ENCODE results near the gene DYRK2. TPM values are rescaled to one million over a fixed set of nuclear protein-coding genes. Genes with fewer than 3 reads are reported as not detected.
"Not testable (repeated sequence)": the region's sequence is repeated elsewhere in the genome, so short reads cannot be mapped to it uniquely, and the experiment has no call there.

The DYRK2 gene
- total RNA-seq, 1 experiment from 2014 or later: 24.5 TPM

- DNase-seq (ENCODE audit: low read depth): peak; percentile 85
Measured at GRCh38 chr12:67671419-67671818, 22.9 kb downstream of the DYRK2 start.

DNA sequence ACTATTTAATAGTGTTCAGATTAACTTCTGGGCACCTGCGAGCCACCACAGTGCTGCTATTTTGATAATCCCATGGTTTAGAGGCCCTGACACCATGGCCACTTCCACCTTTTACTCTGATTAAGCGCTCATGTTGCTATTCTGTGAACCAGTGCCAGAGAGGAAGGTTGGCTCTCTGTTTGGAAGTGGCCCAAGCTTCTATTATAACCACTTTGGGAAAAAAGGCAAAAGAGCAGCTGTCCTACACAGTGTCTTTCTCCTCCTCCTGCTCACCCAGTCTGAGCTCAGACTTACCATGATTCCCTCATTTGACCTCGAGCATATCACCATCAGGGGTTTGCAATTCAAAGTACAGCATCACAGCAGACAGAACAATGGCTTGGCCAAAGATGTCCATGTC is 23.3 kb downstream of the DYRK2 start:
- DNase-seq (ENCODE audit: low read depth): peak; percentile 77

GRCh38 chr12:67672507-67672906 is 24.0 kb downstream of the DYRK2 start:
- not testable (repeated sequence) for DNase-seq (ENCODE audit: low read depth)

GRCh38 chr12:67673509-67673908 is 25.0 kb downstream of the DYRK2 start:
- DNase-seq (ENCODE audit: low read depth): not testable (repeated sequence)

GRCh38 chr12:67674417-67674816 is 25.9 kb downstream of the DYRK2 start:
- no peak for DNase-seq (ENCODE audit: low read depth)

GRCh38 chr12:67676624-67677023 is 28.1 kb downstream of the DYRK2 start:
- DNase-seq (ENCODE audit: low read depth): no peak

DNA sequence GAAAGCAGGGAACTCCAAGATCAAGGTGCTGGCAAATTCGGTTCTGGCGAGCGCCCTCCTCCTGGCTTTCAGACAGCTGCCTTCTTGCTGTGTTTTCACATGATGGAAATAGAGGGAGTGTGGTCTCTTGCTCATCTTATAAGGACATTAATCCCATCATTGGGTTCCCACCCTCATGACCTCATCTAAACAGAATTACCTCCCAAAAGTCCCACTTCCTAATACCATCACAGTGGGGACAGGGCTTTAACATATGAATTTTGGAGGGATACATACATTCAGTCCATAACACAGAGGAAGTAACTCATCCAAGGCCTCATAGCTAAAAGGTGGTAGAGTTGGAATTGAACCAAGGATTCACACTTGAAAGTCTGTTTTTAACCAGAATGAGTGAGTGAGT is 28.6 kb downstream of the DYRK2 start:
- no peak for DNase-seq (ENCODE audit: low read depth)

DNA sequence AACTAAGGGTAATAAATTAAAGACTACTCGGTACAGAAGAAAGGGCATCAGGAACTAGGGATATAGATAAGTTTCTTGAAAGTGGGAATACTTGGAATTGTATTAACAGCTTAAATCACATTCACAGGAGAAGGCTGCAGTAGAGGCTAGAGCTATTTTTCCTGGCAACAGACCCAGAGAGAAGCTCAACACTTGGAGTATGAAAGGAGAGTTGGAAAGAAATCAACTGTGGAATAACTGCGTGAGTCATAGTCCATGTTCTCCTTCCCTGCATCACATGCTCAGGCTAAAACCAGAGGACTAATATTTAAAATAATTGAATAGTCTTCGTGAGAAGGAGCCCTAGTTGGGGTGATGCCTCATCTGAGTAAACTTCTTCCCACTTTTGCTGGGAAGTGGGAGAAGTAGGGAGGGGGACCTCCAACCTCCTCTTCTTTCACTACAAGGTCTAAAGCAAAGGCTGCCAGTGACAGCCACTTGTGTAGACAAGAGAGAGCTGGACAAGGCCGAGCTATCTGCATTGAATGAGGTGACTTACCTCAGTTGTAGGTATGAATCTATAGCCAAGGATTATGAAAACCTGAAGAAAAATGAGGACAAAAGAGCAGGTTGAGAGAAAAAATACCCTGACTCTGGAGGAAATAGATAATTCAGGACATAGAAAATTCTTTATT is 32.7 kb downstream of the DYRK2 start:
- DNase-seq (ENCODE audit: low read depth): peak; percentile 91

DNA sequence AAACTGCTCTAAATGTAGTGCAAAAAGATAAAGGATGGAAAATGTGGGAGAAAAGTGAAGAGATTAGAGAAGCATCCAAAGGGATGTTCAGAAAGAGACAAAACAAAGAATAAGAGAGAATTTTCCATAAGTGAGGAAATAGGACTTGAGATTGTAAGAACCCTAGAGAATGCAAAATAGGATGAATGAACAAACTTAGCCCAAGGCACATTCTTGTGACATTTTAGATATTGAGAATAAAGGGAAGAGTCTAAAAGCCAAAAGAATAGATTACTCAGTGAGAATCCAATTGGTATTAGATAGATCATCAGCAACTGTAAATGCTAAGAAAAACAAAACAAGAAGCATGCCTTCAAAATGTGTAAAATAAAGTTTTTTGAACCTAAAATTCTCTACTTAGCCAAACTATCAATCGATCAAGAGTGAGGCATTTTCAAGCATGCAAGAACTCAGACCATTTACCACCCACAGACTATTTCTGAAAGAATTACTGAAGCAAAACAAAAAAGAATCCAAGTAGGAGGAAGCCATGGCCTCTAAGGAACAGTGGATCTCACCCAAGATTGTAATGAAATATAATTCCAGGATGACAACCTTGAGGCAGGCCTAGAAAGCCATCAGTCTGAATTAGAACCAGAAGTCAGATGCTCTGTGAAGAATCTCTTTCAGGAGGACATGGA is 33.5 kb downstream of the DYRK2 start:
- DNase-seq (ENCODE audit: low read depth): no peak

- DNase-seq (ENCODE audit: low read depth): no peak
Measured at GRCh38 chr12:67689385-67689784, 40.8 kb downstream of the DYRK2 start.

DNA sequence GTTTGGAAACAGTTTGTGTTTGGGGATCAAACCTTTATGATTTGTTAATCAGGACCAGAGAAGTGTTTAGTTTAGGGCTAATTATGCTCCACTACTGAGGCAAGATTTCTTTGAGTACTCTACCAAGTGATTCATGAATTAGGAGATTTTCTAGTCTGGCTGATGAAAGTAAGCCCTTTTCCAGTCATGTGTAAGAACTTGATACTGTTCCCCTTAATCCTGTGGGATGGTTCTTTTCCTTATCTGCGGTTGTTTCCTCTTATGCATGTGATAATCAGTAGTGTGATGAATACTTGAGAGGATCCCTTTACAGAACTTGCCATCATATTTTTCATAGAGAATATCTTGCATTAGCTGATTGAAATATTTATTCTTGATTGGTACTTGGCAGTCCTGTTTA is 42.1 kb downstream of the DYRK2 start:
- no peak for DNase-seq (ENCODE audit: low read depth)

- no peak for DNase-seq (ENCODE audit: low read depth)
Measured at GRCh38 chr12:67691220-67691619, 42.7 kb downstream of the DYRK2 start.

- no peak for DNase-seq (ENCODE audit: low read depth)
Measured at GRCh38 chr12:67692135-67692534, 43.6 kb downstream of the DYRK2 start.

- no peak for DNase-seq (ENCODE audit: low read depth)
Measured at GRCh38 chr12:67692966-67693365, 44.4 kb downstream of the DYRK2 start.

DNA sequence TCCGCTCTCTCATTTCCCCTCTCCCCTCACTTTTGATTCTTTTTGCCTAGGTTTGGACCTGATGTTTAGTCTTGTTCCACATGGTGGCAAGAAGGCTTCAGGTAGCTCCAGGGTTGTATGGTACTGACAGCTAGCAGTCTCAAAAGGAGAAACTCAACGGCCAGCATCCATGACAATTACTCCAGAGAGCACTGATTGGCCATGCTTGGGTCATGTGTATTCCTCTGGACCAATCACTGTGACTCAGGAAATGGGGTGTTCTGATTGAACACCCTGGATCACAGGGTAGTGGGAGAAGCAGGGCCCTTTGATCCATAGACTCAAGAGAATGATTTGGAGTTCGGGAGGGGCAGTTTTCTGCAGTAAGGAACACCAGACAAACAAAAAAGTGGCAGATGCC is 45.3 kb downstream of the DYRK2 start:
- DNase-seq (ENCODE audit: low read depth): no peak

- no peak for DNase-seq (ENCODE audit: low read depth)
Measured at GRCh38 chr12:67694306-67694900, 45.9 kb downstream of the DYRK2 start.

DNA sequence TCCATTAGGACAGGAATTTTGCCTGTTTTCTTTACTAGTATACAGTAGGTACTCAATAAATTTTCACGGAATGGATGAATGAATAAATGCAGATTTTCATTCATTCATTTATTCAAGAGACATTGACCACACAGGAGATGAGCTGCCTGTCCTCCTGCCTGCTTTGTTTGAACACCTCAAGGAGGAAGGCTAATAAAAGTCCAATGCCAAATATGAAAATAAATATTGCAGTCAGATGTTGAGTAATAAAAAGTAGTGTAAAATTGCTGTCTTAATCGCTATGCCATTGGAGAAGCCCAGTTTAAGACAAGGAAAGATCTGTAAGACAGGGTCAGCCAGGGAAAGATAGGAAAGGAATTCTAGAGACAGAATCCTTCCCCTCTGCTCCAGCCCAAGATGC is 47.4 kb downstream of the DYRK2 start:
- no peak for DNase-seq (ENCODE audit: low read depth)

DNA sequence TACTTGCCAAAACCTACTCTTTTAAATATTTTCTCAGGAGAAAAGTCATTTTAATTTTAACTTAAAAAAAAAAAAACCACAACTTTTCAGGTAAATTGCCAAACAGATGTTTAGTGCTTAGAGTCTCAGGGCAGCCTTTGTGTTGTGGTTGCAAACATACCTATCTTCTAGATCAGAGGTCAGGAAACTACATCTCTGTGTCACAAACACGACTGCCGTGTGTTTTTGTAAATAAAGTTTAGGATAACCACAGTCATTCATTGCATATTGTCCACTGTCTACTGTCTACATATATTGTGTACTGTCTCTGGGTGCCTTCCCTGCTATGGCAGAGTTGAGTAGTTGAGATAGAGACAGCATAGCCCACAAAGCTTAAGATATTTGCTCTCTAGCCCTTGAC is 48.9 kb downstream of the DYRK2 start:
- DNase-seq (ENCODE audit: low read depth): peak; percentile 81

DNA sequence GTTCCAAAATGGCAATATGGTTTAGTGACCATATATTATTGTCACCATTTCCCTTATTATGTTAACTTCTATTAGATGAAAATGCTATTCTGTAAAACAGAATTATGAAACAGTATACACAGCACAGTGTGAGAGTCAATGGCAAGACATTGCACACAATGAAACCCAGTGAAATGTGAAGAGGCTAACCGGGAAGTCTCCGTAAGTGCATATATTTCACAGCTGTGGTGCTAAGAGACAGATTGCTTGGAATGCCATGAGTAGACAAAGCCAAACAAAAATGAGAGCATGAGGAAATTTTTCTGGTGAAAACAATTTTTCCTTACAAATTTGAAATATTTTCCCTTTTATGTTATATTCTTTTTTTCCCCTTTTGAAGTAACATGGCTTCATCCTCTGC is 49.4 kb downstream of the DYRK2 start:
- DNase-seq (ENCODE audit: low read depth): peak; percentile 40

DNA sequence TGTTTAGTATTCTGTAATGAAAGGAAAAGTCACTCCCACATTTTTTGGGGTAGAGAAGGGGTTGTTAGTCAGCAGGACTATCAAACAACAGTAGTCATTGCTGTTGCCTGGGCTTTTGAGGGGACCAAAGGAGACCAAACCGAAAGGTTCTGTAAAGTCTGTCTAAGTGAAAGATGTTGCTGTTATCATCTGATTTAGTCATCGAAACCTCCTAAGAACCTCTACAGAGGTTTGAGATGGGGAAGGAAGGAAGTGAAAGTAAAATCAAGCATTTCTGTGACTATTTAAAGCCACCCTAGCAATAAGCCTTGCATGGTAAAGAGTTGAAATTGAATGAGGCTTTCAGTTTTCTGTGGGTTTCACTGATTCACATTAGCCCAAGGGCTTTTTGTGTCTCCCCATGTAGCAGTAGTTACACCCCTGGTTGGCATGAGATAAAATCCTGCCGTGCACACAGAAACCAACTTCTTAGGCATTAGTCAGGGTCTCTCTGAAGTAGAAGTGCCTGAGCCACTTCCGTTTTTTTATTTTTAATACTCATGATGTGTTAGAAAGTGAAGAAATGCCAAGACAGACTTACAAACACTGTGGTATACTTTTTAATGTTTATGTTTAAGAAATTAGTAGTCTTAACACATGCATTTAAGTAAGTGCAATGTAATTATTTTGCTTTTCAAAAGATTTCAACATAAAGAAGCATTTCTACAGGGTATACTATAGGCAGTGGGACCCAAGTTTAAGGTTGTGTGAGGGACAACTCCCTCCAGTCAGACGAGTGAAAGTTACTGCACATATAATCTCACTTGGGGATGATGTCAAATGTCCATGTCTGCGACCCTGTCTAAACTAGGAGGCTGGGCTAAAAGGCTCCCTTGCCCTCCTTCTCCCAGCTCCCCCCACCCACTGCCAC is 50.4 kb downstream of the DYRK2 start:
- DNase-seq (ENCODE audit: low read depth): peak; percentile 98

DNA sequence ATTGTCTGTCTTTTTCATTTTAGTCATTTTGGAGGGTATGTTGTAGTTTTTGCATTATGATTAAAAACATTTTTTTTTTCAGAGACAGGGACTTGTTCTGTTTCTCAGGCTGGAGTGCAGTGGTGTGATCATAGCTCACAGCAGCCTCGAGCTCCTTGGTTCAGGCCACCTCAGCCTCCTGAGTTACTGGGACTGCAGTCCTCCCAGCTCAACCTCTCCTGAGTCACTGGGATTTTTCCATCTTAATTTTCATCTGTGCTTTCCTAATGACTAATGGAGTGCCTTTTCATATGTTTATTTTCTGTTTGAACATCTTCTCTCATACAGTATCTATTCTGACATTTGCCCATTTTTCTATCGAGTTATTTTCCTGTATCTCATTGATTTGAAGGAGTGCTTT is 52.6 kb downstream of the DYRK2 start:
- peak; percentile 67 for DNase-seq (ENCODE audit: low read depth)

- DNase-seq (ENCODE audit: low read depth): no peak
Measured at GRCh38 chr12:67702136-67702535, 53.6 kb downstream of the DYRK2 start.

All from RPMI7951 (cell line).